ENCODE data around the gene VRK2.
"Not testable (repeated sequence)": the region's sequence is repeated elsewhere in the genome, so short reads cannot be mapped to it uniquely, and the experiment has no call there.

GRCh38 chr2:58113563-58113962, 67.0 kb downstream of the VRK2 start:
- TF ChIP-seq, protein P1, sequence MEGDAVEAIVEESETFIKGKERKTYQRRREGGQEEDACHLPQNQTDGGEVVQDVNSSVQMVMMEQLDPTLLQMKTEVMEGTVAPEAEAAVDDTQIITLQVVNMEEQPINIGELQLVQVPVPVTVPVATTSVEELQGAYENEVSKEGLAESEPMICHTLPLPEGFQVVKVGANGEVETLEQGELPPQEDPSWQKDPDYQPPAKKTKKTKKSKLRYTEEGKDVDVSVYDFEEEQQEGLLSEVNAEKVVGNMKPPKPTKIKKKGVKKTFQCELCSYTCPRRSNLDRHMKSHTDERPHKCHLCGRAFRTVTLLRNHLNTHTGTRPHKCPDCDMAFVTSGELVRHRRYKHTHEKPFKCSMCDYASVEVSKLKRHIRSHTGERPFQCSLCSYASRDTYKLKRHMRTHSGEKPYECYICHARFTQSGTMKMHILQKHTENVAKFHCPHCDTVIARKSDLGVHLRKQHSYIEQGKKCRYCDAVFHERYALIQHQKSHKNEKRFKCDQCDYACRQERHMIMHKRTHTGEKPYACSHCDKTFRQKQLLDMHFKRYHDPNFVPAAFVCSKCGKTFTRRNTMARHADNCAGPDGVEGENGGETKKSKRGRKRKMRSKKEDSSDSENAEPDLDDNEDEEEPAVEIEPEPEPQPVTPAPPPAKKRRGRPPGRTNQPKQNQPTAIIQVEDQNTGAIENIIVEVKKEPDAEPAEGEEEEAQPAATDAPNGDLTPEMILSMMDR (conservative IDR thresholded peaks at IDR 0.05): not testable (repeated sequence)
- not testable (repeated sequence) for TF ChIP-seq EZH2 (IDR thresholded peaks at IDR 0.05; ENCODE audit: low read depth)

Data from PC-9 (cell line).